K562 (cell line): ENCODE results near the gene FRMD4B. TPM values are rescaled to one million over a fixed set of nuclear protein-coding genes. Genes with fewer than 3 reads are reported as not detected.

Experiments used
- ATAC-seq: fragments of 200-7000 bp; cut with Tn5 transposase; 3 replicates; pipeline ENCODE4 v1.9.1; 2020; ENCODE audit warnings: moderate library complexity
- BruUV-seq: library from RNA; stranded (reverse); fragments of 400-500 nt; replicated peaks from 2 replicates; lab custom pipeline; 2021; lab: Mats Ljungman, UMichigan
- CTCF ChIA-PET: fragments of 300-600 bp; formaldehyde crosslinking; extraction: SDS; loops from one replicate; lab custom pipeline; 2021; ENCODE audit warnings: low intra/inter-chr PET ratio; lab: Yijun Ruan, JAX
- POLR2A ChIA-PET: fragments of 300-600, 350-650 bp; sonication (Branson Sonifier 250); formaldehyde crosslinking; extraction: SDS; loops from one replicate; lab custom pipeline; 2021; ENCODE audit warnings: antibody characterized with exemption, inconsistent platforms; lab: Yijun Ruan, JAX
- DNase-seq, 4 experiments: peaks; one replicate each; pipeline versions ENCODE4 v3.0.0 to v3.0.0-alpha.2; 2011 to 2018; ENCODE audit warnings: low spot score in 3 of 4, mixed read lengths in 3 of 4; ENCODE audit errors: extremely low read depth in 1 of 4
- FAIRE-seq: peaks from 2 replicates; lab custom pipeline; 2011; peaks lifted over from hg19 to GRCh38; lab: Jason Lieb, UNC
- H2AFZ ChIP-seq: 2 replicates; pipeline ENCODE4 v1.6.0; 2011; ENCODE audit warnings: low read depth, low read length, control low read depth, inconsistent platforms
- H3K27ac ChIP-seq: fragments of 200-600 bp; 3 replicates; pipeline ENCODE4 v1.8.0; 2011; ENCODE audit warnings: low read depth, mild to moderate bottlenecking, control low read depth, inconsistent platforms, low read length, moderate library complexity, mixed read lengths; ENCODE audit errors: extremely low read depth
- H3K27me3 ChIP-seq, 2 experiments: fragments of 300-600 bp in 1 of 2; 2 replicates in 1 of 2; 3 replicates in 1 of 2; pipeline versions ENCODE4 v1.6.0 to v1.8.0; 2011; ENCODE audit warnings: inconsistent platforms in 2 of 2, low read length in 2 of 2, mild to moderate bottlenecking in 1 of 2, mixed read lengths in 1 of 2, moderate library complexity in 1 of 2; ENCODE audit not compliant: control insufficient read depth in 2 of 2, insufficient read depth in 2 of 2
- H3K36me3 ChIP-seq: fragments of 300-600 bp; 3 replicates; pipeline ENCODE4 v1.8.0; 2011; ENCODE audit warnings: mild to moderate bottlenecking, low read length, inconsistent platforms; ENCODE audit not compliant: control insufficient read depth, insufficient read depth
- H3K4me1 ChIP-seq, 2 experiments: fragments of 200-600 bp in 1 of 2; replicated peaks in 1 of 2; 2 replicates in 1 of 2; 3 replicates in 1 of 2; pipeline versions ENCODE4 v1.5.1 to v1.8.0; 2011; ENCODE audit warnings: inconsistent platforms in 2 of 2, low read length in 2 of 2, mild to moderate bottlenecking in 1 of 2, mixed read lengths in 1 of 2, moderate library complexity in 1 of 2; ENCODE audit not compliant: control insufficient read depth in 2 of 2, insufficient read depth in 2 of 2
- H3K4me2 ChIP-seq: 2 replicates; pipeline ENCODE4 v1.6.1; 2011; ENCODE audit warnings: low read length, control low read depth, inconsistent platforms, mixed read lengths; ENCODE audit not compliant: insufficient read depth
- H3K4me3 ChIP-seq: fragments of 200-600 bp; sonication (generic), shearing (Covaris generic); 2 replicates; pipeline ENCODE4 v1.5.1; 2016; ENCODE audit warnings: control low read depth, inconsistent platforms
- H3K79me2 ChIP-seq: fragments of 200-600 bp; 3 replicates; pipeline ENCODE4 v1.8.0; 2011; ENCODE audit warnings: low read length, inconsistent platforms; ENCODE audit not compliant: control insufficient read depth, insufficient read depth
- H3K9ac ChIP-seq, 2 experiments: 2 replicates each; pipeline versions ENCODE4 v1.6.0 to v1.6.1; 2011; ENCODE audit warnings: low read depth in 2 of 2, low read length in 2 of 2, control low read depth in 1 of 2, inconsistent platforms in 1 of 2, mild to moderate bottlenecking in 1 of 2, mixed read lengths in 1 of 2; ENCODE audit not compliant: insufficient read depth in 1 of 2
- H3K9me1 ChIP-seq: one replicate; pipeline ENCODE4 v1.6.0; 2011; ENCODE audit warnings: inconsistent platforms, mild to moderate bottlenecking, low read length, moderate library complexity; ENCODE audit not compliant: control insufficient read depth, insufficient read depth
- H3K9me3 ChIP-seq: replicated peaks from 2 replicates; pipeline ENCODE4 v1.5.1; 2011; ENCODE audit warnings: low read depth, low read length, inconsistent platforms; ENCODE audit not compliant: control insufficient read depth, insufficient read depth
- H4K20me1 ChIP-seq: replicated peaks from 2 replicates; pipeline ENCODE4 v1.6.1; 2011; ENCODE audit warnings: low read length, inconsistent platforms, mixed read lengths; ENCODE audit not compliant: control insufficient read depth, insufficient read depth
- DEAF1 ChIP-seq: fragments of 450-650 bp; formaldehyde crosslinking; IDR thresholded peaks from 2 replicates; pipeline ENCODE4 v1.4.0; 2020; ENCODE audit warnings: mild to moderate bottlenecking, moderate library complexity
- FOXJ2 ChIP-seq: fragments of 200-800 bp; sonication (Bioruptor generic); IDR thresholded peaks from 2 replicates; pipeline ENCODE4 v1.6.1; 2016; ENCODE audit warnings: missing genetic modification characterization, missing compliant biosample characterization
- NFIC ChIP-seq: fragments of 450-650 bp; IDR thresholded peaks from 2 replicates; pipeline ENCODE4 v1.6.1; 2017; ENCODE audit warnings: mild to moderate bottlenecking, inconsistent platforms
- TEAD4 ChIP-seq, 2 experiments: sonication (generic) in 1 of 2; formaldehyde crosslinking in 1 of 2; IDR thresholded peaks; 2 replicates each; pipeline versions ENCODE4 v1.6.1 to v1.8.0; 2012 to 2022; ENCODE audit warnings: borderline replicate concordance in 1 of 2, inconsistent platforms in 1 of 2, low read length in 1 of 2, mild to moderate bottlenecking in 1 of 2, missing genetic modification reagents in 1 of 2
- ZNF232 ChIP-seq: sonication (generic); formaldehyde crosslinking; IDR thresholded peaks from 2 replicates; pipeline ENCODE4 v1.8.0; 2022; ENCODE audit warnings: mild to moderate bottlenecking, missing genetic modification reagents
- ZNF408 ChIP-seq: fragments of 250-450 bp; sonication (Bioruptor Pico); IDR thresholded peaks from 2 replicates; pipeline ENCODE4 v1.4.0; 2020; ENCODE audit warnings: low read depth, mild to moderate bottlenecking, moderate library complexity
- WGBS: fragments of 100-300 bp; shearing (Covaris generic); methylation state at CpG from one replicate; pipeline ENCODE4 v1.1.6; 2016; ENCODE audit warnings: low coverage, mixed read lengths; ENCODE audit not compliant: insufficient coverage; ENCODE audit errors: missing lambda C conversion rate; 5-methylcytosine and 5-hydroxymethylcytosine counted together
- in situ Hi-C: fragments of 300-500 bp; cut with MboI; formaldehyde crosslinking; loops from 4 replicates; pipeline ENCODE4 v1.15.0; 2018; ENCODE audit warnings: inconsistent platforms, mixed read lengths
- intact Hi-C: fragments of 100-400 bp; cut with micrococcal nuclease; formaldehyde crosslinking; loops from 2 replicates; pipeline ENCODE4 v1.14.2; 2022
- polyA plus RNA-seq, 8 experiments: library from polyadenylated mRNA; depleted of rRNA in 4 of 8; stranded (reverse) in 5 of 8; unstranded in 3 of 8; fragments of >200 nt; fragmentation: Nextera tagmentation in 2 of 8; fragmentation: Illumina TruSeq in 1 of 8; extraction: Ambion mirVana in 2 of 8; extraction: Trizol in 1 of 8; gene quantifications; 2 replicates each; pipeline versions ENCODE4 v1.2.1 to v1.2.3, GENCODE V29; 2011 to 2014; ENCODE audit warnings: inconsistent platforms in 1 of 8, missing spikeins in 1 of 8
- total RNA-seq, 7 experiments: library from RNA; depleted of rRNA in 6 of 7; stranded (reverse); fragments of >200 nt in 6 of 7; fragmentation: Illumina TruSeq in 2 of 7; extraction: Trizol in 2 of 7; gene quantifications; 2 replicates each; pipeline versions ENCODE4 v1.2.1 to v1.2.3, GENCODE V29; 2011 to 2021; ENCODE audit warnings: low replicate concordance in 1 of 7
- TF ChIP-seq, protein P1 (sequence below): fragments of 250-450 bp; sonication (Bioruptor Pico); IDR thresholded peaks from 2 replicates; pipeline ENCODE4 v1.5.1; 2021; ENCODE audit warnings: mild to moderate bottlenecking

The FRMD4B gene
- total and polyA plus RNA-seq, 9 of the 15 experiments (the other 6 are each of a cell fraction or from before 2014, with no cell fraction given): 0.03 to 0.09 (median 0.04) TPM; not detected in 3

GRCh38 chr3:69288161-69288895 lies 97.6 kb downstream of the FRMD4B start:
- ATAC-seq: no peak
- ChIA-PET POLR2A (no interaction called here), CTCF (no interaction called here)
- no peak overlapping the region for H2AFZ ChIP-seq
- no peak overlapping the region for H3K4me2 ChIP-seq
- no peaks in the 10 kb centered on the region for H3K36me3 ChIP-seq
- 4% methylated on average over 11 of the region's 12 CpGs for WGBS
- intact Hi-C loops (no loop called here), in situ Hi-C loops (no loop called here)
- DNase-seq: no peak
- TF ChIP-seq TEAD4 (IDR thresholded peaks at IDR 0.05; ENCODE audit: low read length) (no peak), TEAD4 (CRISPR knock-in tag; IDR thresholded peaks at IDR 0.05; ENCODE audit: borderline replicate concordance) (no peak), ZNF232 (CRISPR knock-in tag) (no peak), FOXJ2 (tag) (no peak), ZNF408 (CRISPR knock-in tag) (no peak), NFIC (peak; percentile 49; the same call in 1 of the 2 replicates), DEAF1 (no peak)
- TF ChIP-seq, protein P1, sequence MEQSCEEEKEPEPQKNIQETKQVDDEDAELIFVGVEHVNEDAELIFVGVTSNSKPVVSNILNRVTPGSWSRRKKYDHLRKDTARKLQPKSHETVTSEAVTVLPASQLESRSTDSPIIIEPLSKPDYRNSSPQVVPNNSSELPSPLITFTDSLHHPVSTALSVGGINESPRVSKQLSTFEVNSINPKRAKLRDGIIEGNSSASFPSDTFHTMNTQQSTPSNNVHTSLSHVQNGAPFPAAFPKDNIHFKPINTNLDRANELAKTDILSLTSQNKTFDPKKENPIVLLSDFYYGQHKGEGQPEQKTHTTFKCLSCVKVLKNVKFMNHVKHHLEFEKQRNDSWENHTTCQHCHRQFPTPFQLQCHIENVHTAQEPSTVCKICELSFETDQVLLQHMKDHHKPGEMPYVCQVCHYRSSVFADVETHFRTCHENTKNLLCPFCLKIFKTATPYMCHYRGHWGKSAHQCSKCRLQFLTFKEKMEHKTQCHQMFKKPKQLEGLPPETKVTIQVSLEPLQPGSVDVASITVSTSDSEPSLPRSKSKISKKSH (CRISPR knock-in tag): no peak
- no peaks in the 10 kb centered on the region for H3K9me3 ChIP-seq
- no TSS peak for BruUV-seq
- no peaks in the 10 kb centered on the region for H3K9me1 ChIP-seq
- no peaks in the 10 kb centered on the region for H3K4me1 ChIP-seq
- H3K79me2 ChIP-seq: no peaks in the 10 kb centered on the region
- no peak overlapping the region for H3K4me3 ChIP-seq
- peaks cover 7% of the 10 kb centered on the region in 2 experiments; a peak in 2 of 5 replicates for H3K27me3 ChIP-seq
- H3K27ac ChIP-seq: no peak overlapping the region
- FAIRE-seq: no peak
- no peaks in the 10 kb centered on the region for H4K20me1 ChIP-seq
- no peak overlapping the region for H3K9ac ChIP-seq
